ENCODE measurements around the gene LARGE2. TPM values are rescaled to one million over a fixed set of nuclear protein-coding genes. Genes with fewer than 3 reads are reported as not detected.
A peak's percentile ranks its signal among the peaks of the same experiment; 100 is the strongest.

The LARGE2 gene
- total and polyA plus RNA-seq, 10 of the 15 experiments (the other 5 are each of a cell fraction or from before 2014, with no cell fraction given) = 0.03 to 0.41 (median 0.19) TPM; not detected in 6

DNA sequence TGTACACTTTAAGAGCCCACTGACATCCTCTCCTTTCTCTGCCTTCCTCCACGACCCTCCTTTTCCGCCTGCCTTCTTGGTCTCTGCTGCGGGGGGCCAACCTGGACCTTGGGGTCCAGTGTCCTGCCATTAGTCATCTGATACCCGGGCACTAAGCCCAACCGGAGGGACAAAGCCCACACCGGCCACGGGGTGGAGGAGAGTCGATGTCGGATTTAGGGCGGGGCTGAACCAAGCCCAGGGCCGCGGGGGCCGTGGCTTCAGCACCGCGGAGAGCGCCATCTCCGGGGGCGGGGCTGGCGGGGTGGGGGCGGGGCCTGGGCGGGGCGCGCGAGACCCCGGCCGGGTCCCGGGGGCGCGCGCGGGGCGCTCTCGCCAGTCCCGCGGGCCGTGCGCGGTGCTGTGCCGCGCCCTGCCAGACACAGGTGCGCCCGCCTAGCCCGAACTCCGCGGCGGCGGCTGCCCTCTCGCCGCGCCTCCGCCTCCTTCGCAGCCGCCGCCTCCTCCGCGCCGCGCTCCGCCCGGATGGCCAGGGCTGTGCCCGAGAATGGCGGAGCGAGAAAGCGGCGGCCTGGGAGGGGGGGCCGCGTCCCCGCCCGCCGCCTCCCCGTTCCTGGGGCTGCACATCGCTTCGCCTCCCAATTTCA lies 37.1 kb upstream of the LARGE2 start, which contains the start of gene MAPK8IP1 (continued):
- TF ChIP-seq EGR1 (IDR thresholded peaks at IDR 0.05; ENCODE audit: borderline replicate concordance in 1 of 2, low read depth in 2 of 2, low read length in 2 of 2) = peak in 1 of 2 experiments; percentile 28; a peak in 1 of 3 replicates
- no peak for TF ChIP-seq SUZ12 (IDR thresholded peaks at IDR 0.05; ENCODE audit: unreplicated experiment)
- TF ChIP-seq, protein P1, sequence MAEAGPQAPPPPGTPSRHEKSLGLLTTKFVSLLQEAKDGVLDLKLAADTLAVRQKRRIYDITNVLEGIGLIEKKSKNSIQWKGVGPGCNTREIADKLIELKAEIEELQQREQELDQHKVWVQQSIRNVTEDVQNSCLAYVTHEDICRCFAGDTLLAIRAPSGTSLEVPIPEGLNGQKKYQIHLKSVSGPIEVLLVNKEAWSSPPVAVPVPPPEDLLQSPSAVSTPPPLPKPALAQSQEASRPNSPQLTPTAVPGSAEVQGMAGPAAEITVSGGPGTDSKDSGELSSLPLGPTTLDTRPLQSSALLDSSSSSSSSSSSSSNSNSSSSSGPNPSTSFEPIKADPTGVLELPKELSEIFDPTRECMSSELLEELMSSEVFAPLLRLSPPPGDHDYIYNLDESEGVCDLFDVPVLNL (IDR thresholded peaks at IDR 0.05; ENCODE audit: low read depth, low read length) = no peak

DNA sequence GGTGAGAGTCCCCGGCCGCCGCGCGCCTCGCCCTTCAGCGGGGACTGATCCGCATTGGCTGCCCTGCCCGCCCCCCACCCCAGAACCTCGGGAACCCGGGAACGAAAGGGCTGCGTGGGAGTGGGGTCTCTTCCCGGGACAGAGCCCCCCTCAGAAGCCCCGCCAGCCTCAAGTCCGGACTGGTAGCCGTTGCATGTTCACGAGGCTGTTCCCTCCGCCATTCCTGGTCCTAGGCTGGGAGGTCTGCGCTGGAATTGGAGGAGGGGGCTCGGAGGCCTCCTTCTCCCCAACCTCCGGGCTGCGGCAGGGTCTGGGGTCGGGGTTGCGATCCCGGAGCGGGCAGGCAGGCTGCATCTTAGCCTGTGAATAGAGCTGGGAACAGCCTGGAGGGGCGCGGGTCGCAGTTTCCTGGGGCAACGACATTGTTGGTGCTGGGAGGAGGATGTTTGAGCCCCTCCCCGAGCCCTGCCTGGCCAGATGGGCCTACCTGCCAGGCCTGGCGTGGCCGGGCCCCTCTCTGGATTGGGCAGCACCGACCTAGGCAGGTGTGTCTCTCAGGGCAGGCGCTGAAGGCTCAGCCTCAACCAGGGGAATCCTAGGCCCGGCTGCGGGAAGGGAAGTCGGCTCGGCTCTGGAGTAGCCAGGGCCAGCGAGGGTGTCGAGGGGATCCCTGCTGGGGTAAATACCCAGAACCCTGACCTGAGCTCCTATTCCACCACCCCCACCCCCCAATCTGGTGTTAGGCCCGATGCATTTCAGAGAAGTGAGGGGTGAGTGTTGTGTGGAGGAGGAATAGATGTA lies 36.3 kb upstream of the LARGE2 start:
- Histone ChIP-seq H3K4me1 (ENCODE audit: control insufficient read depth, insufficient read depth, low read length) (no peaks in the 10 kb centered on the region), H3K4me2 (ENCODE audit: control insufficient read depth, insufficient read depth) (peak overlapping the region; percentile 68; the same call in 1 of the 2 replicates), H3K9ac (ENCODE audit: control insufficient read depth, insufficient read depth, low read length) (no peak overlapping the region), H3K79me2 (ENCODE audit: control insufficient read depth, insufficient read depth, low read length) (no peaks in the 10 kb centered on the region), H3K9me3 (replicated peaks; ENCODE audit: control insufficient read depth, insufficient read depth, low read length) (no peaks in the 10 kb centered on the region), H3K4me3 (peak overlapping the region; percentile 41; the same call in 1 of the 2 replicates), H3K27me3 (replicated peaks in 1 of 2; ENCODE audit: control insufficient read depth in 2 of 2, insufficient read depth in 2 of 2, low read length in 1 of 2) (no peaks in the 10 kb centered on the region), H3K36me3 (ENCODE audit: control insufficient read depth in 2 of 2, insufficient read depth in 2 of 2, low read length in 1 of 2) (no peaks in the 10 kb centered on the region), H3K27ac (ENCODE audit: control insufficient read depth, insufficient read depth) (no peak overlapping the region), H4K20me1 (ENCODE audit: control insufficient read depth, insufficient read depth) (peaks cover 3% of the 10 kb centered on the region; the same call in 1 of the 2 replicates), H2AFZ (ENCODE audit: control insufficient read depth, low read depth, low read length) (no peak overlapping the region)
- ChIA-PET POLR2A (no interaction called here), CTCF (no interaction called here), RAD21 (ENCODE audit: unreplicated experiment) (no interaction called here), SMC1A (ENCODE audit: uncharacterized antibody, unreplicated experiment) (interaction anchor here (0.9 kb wide), 1 partner anchor 44 kb away, joined by 3 read pairs; no protein-coding TSS in a partner anchor)
- BruUV-seq (replicated peaks) = no TSS peak
- DNase-seq (ENCODE audit: low read depth, low spot score) = no peak
- no peak for ATAC-seq
- FAIRE-seq = no peak
- intact Hi-C loops (cut with micrococcal nuclease; ENCODE audit: unreplicated experiment) (no loop called here), in situ Hi-C loops (cut with MboI) (no loop called here)
- WGBS (ENCODE audit: insufficient coverage, insufficient replicate concordance, low lambda C conversion rate, missing lambda C conversion rate) = 39% methylated on average over 43 of the region's 43 CpGs
- TF ChIP-seq JUNB (IDR thresholded peaks at IDR 0.05) (no peak), SMAD1 (IDR thresholded peaks at IDR 0.05; ENCODE audit: low read depth, partially characterized antibody) (no peak), TAF1 (IDR thresholded peaks at IDR 0.05; ENCODE audit: borderline replicate concordance, low read depth, low read length) (no peak), RUNX3 (IDR thresholded peaks at IDR 0.05; ENCODE audit: low read length) (no peak), SIX5 (IDR thresholded peaks at IDR 0.05; ENCODE audit: low read depth, low read length, severe bottlenecking) (no peak), CREB1 (IDR thresholded peaks at IDR 0.05; ENCODE audit: low read depth) (no peak), STAT3 (IDR thresholded peaks at IDR 0.05; ENCODE audit: low read depth, low read length) (no peak)
- TF ChIP-seq, protein P2, sequence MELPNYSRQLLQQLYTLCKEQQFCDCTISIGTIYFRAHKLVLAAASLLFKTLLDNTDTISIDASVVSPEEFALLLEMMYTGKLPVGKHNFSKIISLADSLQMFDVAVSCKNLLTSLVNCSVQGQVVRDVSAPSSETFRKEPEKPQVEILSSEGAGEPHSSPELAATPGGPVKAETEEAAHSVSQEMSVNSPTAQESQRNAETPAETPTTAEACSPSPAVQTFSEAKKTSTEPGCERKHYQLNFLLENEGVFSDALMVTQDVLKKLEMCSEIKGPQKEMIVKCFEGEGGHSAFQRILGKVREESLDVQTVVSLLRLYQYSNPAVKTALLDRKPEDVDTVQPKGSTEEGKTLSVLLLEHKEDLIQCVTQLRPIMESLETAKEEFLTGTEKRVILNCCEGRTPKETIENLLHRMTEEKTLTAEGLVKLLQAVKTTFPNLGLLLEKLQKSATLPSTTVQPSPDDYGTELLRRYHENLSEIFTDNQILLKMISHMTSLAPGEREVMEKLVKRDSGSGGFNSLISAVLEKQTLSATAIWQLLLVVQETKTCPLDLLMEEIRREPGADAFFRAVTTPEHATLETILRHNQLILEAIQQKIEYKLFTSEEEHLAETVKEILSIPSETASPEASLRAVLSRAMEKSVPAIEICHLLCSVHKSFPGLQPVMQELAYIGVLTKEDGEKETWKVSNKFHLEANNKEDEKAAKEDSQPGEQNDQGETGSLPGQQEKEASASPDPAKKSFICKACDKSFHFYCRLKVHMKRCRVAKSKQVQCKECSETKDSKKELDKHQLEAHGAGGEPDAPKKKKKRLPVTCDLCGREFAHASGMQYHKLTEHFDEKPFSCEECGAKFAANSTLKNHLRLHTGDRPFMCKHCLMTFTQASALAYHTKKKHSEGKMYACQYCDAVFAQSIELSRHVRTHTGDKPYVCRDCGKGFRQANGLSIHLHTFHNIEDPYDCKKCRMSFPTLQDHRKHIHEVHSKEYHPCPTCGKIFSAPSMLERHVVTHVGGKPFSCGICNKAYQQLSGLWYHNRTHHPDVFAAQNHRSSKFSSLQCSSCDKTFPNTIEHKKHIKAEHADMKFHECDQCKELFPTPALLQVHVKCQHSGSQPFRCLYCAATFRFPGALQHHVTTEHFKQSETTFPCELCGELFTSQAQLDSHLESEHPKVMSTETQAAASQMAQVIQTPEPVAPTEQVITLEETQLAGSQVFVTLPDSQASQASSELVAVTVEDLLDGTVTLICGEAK (IDR thresholded peaks at IDR 0.05; ENCODE audit: borderline replicate concordance) = no peak
- TF ChIP-seq, protein P3, sequence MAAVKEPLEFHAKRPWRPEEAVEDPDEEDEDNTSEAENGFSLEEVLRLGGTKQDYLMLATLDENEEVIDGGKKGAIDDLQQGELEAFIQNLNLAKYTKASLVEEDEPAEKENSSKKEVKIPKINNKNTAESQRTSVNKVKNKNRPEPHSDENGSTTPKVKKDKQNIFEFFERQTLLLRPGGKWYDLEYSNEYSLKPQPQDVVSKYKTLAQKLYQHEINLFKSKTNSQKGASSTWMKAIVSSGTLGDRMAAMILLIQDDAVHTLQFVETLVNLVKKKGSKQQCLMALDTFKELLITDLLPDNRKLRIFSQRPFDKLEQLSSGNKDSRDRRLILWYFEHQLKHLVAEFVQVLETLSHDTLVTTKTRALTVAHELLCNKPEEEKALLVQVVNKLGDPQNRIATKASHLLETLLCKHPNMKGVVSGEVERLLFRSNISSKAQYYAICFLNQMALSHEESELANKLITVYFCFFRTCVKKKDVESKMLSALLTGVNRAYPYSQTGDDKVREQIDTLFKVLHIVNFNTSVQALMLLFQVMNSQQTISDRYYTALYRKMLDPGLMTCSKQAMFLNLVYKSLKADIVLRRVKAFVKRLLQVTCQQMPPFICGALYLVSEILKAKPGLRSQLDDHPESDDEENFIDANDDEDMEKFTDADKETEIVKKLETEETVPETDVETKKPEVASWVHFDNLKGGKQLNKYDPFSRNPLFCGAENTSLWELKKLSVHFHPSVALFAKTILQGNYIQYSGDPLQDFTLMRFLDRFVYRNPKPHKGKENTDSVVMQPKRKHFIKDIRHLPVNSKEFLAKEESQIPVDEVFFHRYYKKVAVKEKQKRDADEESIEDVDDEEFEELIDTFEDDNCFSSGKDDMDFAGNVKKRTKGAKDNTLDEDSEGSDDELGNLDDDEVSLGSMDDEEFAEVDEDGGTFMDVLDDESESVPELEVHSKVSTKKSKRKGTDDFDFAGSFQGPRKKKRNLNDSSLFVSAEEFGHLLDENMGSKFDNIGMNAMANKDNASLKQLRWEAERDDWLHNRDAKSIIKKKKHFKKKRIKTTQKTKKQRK (IDR thresholded peaks at IDR 0.05; ENCODE audit: low read depth, low read length) = no peak

Data from GM12878 (cell line).